Limb (tissue), 2 donors: ENCODE data around the gene SLC22A3.
"Not testable (repeated sequence)": the region's sequence is repeated elsewhere in the genome, so short reads cannot be mapped to it uniquely, and the experiment has no call there.

Experiments used
- DNase-seq, 2 donors: peaks; one replicate each; pipeline ENCODE4 v3.0.0-alpha.2; 2016; ENCODE audit errors: extremely low spot score in 2 of 2

SLC22A3 gene, protein sequence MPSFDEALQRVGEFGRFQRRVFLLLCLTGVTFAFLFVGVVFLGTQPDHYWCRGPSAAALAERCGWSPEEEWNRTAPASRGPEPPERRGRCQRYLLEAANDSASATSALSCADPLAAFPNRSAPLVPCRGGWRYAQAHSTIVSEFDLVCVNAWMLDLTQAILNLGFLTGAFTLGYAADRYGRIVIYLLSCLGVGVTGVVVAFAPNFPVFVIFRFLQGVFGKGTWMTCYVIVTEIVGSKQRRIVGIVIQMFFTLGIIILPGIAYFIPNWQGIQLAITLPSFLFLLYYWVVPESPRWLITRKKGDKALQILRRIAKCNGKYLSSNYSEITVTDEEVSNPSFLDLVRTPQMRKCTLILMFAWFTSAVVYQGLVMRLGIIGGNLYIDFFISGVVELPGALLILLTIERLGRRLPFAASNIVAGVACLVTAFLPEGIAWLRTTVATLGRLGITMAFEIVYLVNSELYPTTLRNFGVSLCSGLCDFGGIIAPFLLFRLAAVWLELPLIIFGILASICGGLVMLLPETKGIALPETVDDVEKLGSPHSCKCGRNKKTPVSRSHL

DNA sequence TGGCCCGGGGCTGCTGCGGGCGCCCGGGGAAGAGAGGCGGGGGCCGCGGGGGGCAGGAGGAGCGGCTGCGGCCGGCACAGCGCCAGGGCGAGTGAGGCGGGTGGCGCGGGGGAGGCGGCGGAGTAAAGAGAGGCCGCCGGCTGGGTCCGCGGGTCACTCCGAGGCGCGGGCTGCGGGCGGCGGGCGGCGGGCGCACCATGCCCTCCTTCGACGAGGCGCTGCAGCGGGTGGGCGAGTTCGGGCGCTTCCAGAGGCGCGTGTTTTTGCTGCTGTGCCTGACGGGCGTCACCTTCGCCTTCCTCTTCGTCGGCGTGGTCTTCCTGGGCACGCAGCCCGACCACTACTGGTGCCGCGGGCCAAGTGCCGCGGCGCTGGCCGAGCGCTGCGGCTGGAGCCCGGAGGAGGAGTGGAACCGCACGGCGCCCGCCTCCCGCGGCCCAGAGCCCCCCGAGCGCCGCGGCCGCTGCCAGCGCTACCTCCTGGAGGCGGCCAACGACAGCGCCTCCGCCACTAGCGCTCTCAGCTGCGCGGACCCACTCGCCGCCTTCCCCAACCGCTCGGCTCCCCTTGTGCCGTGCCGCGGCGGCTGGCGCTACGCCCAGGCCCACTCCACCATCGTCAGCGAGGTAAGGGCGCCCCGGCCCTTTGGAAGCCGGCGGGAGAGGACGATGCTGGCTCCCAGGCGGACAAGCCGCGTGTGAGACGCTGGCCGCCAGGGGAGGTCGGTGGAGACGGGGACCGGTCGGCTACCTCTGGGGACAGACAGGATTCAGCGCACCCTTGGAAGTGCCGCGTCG, at the start of gene SLC22A3:
TSS of gene SLC22A3 (plus strand) at position 156 of the 797 bp plus-strand sequence. CDS start at position 198, 42 bp downstream.
- peak in 1 of 2 donors; percentile 75 for DNase-seq

DNA sequence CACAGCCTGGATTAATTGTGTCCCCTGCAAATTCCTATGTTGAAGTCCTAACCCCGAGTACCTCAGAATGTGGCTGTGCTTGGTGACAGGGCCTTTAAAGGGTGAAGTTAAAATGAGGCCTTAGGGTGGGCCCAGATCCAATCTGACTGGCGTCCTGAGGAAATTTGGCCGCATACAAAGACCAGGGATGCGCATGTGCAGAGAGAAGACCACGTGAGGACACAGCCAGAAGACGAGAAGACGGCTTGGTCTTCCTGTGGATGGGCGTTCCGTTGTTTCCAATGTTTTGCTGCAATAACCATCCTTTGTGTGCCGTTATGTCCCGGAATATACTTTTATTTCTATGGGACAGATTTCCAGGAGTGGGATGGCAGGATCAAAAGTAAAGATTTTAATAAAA, 48.6 kb upstream of the SLC22A3 start:
- DNase-seq, result no peak

DNA sequence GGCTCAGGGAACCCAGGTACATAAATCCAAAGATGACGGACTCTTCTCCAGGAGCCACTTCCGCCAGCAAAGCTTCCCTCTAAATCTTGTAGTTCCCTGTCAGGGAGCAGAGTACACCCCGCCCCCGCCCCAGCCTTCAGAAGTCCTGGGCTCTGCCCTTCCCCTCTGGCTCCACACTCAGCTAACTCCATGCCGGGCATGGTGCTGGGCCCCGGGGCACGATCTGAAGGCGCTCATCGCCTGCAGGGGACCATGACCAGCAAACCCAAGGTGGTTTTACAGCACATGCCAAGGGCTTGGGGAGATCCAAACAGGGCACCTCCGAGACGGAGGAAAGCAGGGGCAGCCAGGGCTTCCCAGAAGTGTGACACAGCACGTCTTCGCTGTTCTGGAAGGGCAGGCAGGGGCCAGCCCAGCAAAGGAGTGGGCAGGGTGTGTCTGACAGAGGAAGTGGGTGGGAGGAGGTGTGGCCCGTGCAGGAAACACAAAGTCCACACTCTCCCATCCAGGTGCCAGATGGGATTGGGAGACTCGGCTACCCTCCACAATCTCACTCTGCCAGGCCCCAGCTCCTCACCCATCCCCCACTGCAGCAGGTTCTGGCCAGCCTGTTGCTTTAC, 48.0 kb upstream of the SLC22A3 start:
- no peak for DNase-seq

DNA sequence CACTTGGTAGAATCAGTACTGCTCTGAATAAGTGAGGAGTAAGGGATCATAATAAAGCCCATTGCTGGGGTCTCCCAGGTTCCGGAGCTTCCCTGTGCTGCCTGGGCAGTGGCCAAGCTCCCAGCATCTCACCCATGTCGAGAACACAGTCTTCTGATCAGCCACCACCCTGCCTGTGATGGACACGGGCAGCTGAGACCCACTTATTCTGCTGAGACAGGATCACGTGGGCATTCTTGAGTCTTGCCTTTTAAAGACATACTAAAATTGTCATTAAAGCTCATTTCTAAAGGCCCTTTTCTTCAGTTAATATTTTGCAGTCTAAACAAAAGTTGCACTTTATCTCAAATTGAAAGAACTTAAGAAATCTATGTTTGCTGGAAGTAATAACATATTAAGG, 46.8 kb upstream of the SLC22A3 start:
- DNase-seq, result peak in 1 of 2 donors; percentile 41

DNA sequence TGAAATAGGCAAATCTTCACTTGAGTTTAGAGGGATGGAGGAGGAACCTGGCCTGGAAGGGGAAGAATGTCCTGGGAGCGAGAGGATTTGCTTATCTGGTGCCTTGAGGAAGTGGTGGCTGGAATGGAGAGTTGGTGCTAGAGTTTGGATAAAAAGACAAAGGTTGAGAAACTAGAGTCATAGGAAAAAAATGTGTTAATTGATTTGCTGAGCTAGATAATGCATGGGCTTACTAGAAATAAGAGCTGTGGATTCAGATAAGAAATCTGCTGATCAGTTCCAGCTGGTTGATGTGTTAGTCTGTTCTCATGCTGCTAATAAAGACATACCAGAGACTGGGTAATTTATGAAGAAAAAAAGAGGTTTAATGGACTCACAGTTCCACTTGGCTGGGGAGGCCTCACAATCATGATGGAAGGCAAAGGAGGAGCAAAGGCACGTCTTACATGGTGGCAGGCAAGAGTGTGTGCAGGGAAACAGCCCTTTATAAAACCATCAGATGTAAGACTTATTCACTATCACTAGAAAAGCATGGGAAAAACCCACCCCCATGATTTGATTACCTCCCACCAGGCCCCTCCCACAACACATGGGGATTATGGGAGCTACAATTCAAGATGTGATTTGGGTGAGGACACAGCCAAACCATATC, 45.6 kb upstream of the SLC22A3 start:
- not testable (repeated sequence) for DNase-seq

DNA sequence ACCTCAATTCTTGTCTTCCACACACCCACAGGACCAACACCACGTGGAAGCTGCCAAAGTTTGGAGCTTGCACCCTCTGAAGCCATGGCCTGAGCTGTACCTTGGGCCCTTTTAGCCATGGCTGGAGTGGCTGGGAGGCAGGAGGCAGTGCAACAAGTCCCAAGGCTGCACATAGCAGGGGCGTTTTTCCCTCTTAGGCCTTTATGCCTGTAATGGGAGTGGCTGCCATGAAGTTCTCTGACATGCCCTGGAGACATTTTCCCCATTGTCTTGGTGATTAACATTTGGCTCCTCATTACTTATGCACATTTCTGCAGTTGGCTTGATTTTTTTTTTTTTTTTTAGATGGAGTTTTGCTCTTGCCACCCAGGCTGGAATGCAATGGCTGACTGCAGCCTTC, 44.4 kb upstream of the SLC22A3 start:
- no peak for DNase-seq

DNA sequence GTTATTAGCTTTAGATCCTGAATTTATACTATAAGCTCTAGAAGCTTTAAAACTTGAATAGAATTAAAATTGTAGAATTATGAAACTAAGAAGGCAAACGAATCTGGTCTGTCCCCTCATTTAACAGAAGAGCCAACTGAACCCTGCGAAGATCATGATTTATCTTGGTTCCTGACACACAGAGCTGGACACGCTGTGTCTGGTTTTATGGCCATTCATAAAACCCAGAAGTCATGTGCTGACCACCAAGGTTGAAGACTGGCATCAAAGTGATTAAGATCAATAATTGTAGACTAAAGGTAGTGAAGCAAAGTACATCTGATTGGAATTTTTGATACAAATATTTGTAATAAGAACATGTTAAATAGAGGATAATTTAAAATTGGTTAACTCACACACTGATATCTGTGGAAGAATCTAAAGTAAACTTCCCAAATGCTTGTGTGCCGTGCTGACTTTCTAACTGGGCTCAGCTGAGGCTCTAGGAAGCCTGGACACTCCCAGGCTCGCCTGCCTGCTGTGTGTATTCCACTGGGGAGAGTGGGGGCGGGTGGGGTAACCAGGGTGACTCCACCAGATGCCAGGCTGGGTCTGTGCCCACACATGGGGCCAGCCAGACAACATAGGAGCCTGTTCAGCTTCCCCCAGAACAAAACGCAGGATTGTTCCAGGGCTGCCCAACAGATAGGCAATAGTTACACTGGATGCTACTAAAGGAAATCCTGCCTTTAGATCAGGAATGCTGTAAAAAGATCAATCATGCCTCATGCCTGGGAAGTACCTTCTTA, 42.1 kb upstream of the SLC22A3 start:
- no peak for DNase-seq

DNA sequence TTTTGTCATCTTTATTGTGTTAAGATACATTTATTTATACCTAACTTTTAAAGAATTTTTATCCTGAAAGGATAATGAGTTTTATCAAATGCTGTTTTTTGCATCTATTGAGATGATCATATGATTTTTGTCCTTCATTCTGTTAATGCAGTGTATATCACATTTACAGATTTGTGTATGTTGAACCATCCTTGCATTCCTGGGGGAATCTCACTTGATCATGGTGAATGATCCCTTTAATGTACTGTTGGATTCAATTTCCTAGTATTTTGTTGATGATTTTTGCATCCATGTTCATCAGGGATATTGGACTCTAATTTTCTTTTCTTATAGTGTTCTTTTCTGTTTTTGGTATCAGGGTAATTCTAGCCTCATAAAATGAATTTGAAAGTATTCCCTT, 38.5 kb upstream of the SLC22A3 start:
- DNase-seq, result no peak

DNA sequence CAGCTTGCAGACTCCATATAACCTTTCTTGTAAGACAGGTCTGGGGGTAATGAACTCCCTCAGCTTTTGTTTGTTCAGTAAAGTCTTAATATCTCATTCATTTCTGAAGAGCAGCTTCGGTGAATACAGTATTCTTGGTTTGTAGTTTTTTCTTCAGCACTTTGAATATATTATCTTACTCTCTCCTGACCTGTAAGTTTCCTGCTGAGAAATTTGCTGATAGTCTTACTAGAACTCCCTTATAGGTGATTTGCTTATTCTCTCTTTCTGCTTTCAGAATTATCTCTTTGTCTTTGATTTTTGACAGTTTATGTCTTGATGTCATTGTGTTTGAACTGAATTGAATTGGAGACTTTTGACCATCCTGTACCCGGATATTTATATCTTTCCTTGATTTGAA, 35.3 kb upstream of the SLC22A3 start:
- DNase-seq, result no peak

DNA sequence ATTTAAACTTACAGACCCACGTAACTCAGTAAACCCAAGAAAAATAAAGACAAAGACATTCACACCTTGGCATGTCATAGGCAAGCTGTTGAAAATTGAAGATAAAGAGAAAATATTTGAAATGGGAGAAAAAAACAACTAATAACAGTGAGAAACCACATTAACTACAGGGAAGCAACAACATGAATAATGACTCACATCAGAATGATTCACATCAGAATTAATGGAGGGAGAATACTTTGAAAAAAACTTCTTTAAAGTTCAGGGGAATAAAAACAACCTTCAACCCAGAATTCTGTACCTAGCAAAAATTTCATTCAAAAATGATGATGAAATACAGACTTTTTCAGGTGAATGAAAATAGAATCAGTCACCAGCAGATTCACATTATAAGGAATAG, 32.9 kb upstream of the SLC22A3 start:
- no peak for DNase-seq

DNA sequence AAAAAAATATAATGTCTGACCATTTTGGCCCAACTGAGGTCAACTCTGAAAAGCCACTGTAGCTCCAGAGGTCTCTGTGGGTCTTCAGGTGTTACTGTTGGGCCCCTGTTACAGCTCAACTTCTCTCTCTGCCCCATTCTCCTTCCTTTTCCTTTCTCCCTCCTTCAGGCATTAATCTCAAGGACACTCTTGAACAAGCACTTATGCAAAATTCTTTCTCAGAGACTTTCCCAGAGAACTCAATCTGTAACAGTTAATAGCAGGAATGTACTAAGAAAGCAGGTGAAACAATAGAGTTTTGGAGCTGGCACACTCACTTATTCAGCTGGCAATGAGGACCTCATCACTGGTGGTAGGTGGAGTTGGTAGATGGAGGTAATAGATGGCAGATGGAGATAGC, 31.9 kb upstream of the SLC22A3 start:
- DNase-seq, result no peak

DNA sequence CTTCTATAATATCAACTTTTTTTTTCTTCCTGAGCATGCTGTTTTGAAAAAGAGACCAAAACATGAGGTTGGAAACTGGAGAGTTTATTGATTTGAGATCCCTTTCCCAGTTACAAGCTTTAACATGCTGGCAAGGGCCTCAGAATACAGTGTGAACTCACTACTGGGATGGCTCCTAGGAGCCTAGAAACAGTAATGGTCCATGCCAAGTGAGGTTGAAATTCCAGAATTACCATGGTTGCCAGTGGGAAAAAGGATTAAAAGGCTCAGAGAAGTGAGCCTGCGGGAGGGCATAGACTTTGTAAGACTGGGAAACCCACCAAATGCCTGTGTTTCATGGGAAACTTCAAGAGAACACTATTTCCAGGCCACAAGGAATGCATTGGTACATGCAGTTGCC, 28.9 kb upstream of the SLC22A3 start:
- no peak for DNase-seq

DNA sequence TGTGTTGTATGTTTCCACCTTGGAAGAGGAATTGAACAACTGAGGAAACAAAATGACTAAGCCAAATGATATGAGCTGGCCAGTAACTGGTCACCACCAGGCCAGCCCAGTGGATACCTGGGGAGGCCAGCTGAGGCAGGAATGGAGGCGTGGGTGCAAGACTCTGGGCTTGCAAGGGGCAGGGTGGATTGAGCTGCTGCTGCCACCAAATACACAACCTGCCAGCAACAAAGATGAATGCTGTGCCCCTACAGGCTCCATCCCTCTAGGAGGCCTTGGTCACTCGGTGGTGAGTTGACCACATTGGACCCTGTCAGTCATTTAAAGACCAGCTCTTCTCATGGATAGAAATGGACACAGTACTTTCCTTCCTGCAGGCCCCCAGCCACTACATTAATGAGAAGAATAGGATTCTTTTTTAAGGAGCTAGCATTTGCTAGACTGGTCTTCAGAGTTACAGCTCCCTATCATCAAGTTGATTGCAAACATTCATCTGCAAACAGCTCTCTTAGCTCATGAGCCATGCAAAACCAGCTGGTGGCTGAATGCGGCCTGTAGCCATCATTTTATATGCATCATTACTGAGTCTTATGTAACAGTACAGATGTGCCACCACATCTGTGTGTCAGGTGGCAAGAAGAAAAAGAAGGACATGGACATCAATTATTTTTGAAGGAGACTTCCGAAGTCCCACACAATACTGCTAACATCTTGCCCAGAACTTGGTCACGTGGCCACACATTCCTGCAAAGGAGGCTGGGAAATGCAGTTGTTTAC, 26.3 kb upstream of the SLC22A3 start:
- DNase-seq, result no peak

DNA sequence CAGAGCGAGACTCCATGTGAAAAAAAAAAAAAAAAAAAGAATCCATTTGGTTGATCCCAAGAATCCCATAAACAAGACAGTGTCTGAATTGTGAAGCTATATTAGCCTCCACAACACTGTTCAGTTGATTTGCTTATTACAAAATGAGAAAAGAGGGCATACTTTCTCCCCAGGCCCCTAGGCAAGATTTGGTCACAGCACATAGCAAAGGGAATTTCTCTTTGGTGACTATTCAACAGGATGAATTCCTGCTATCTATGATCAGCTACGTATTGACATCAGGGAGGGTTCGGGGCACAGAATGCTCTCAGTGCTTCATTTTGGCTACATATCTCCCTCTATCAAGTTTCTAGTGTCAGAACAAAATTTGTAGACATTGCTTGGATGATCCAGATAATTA, 20.2 kb upstream of the SLC22A3 start:
- no peak for DNase-seq

DNA sequence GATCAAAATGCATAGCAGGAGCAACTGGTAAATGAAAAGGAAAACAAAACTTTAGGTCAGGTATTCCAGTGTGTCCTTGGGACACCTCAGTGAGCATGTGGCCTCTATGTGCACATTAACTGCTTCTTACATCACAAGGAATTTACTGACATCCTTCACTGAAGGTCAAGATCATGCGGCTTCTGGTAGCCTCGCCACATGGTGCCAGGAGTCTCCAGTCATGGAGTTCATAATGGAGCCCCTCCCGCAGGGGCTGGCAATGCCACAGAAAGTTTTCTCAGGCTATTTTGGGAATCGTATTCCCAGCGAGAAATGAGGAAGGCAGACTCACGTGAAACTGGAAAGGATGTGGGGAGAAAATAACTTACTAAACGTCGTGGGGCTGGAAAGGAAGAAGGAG, 19.7 kb upstream of the SLC22A3 start:
- DNase-seq, result no peak

DNA sequence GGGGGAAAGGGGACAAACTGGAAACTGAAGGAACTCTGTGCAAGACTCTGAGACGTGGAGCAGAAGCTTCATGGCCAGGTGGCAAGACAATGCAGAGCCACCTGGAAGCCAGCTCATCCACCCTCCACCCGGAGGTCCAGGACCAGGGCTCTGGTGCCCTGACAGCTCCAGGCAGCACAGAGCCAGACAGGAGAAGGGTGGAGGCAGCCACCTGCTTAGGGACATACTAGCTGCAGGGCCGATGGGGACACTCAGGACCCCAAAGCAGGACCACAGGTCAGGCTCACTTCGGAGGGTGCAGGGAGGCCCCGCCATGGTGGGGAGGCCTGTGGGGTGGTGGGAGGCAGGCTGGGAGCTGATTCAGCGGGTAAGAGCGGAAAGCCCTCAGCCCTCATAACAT, 19.0 kb upstream of the SLC22A3 start:
- no peak for DNase-seq

DNA sequence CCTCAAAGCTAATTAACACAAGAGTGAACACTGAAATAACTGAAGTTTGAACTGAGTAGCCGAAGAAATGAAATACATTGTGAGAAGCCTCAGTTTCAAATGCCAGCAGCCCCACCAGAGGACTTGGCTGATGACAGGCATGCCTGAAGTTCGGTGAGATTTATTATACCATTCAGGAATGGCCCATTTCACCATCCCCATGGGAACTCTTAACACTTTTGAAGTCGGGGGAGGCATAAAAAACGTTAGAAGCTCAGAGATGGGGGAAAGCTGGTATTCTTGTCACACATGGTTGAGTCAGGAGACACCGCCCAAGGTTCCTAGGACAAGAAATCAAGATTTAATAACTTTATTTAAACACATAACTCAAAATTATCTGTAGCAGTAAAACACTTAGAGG, 17.6 kb upstream of the SLC22A3 start:
- DNase-seq, result no peak

DNA sequence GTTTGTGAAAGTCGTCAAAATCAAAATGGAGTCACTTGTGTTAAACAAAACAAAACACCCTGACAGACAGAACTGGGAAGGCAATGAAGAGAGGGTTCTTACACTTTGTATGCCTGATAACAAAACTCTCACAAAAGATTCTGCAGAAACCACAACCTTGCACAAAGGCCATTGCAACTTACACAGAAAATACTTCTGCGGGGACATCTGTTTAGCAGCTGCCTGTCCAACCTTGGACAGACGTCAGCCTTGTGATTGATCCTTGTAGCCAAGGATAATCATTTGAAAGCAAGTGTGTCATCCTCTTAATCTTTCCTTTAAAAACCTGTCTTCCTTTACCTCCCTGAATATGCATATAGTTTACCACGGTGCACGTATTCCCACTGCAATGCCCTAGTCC, 17.0 kb upstream of the SLC22A3 start:
- no peak for DNase-seq

DNA sequence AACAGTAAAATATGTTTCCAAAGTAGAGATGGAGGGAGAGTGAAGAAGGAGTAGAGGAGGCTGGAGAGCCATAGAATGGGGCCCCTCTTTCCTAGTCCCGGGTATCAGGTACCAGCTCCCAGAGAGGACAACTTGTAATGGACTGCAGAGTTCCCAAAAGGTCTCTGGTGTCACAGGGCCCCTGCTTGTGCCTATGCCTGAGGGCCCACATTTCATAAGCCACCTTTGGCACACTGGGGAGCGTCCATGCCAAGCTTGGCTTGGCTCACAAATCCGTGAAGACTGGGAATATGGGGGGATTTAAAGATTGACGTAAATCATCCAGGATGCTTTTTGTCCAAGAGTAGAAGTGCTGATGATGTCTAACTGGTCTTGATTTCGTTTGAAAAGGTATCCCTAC, 16.4 kb upstream of the SLC22A3 start:
- DNase-seq, result no peak

DNA sequence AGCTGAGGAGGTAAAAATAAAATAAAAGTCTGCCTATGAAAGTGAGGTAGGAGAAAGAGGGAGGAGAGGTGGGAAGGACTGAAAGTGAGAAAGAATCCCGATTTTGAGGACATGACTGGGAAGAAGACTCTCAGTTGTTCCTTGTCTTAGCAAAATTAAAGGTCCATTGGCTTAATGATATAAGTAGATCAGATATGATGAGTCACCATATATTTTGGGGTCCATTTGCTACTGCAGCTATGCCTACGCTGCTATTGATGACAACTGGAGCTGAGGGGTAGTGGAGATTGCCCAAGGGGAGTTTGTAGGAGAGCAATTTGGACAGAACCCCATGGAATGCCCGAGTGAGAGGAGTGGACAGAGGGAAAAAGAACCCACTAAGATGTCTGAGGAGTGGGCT, 15.1 kb upstream of the SLC22A3 start:
- no peak for DNase-seq
